K562 (cell line): Measurements from ENCODE around the gene POU3F1. TPM values are rescaled to one million over a fixed set of nuclear protein-coding genes. Genes with fewer than 3 reads are reported as not detected.

Source experiments
- ATAC-seq: fragments of 200-7000 bp; cut with Tn5 transposase; 3 replicates; pipeline ENCODE4 v1.9.1; 2020; ENCODE audit warnings: moderate library complexity
- BruUV-seq: library from RNA; stranded (reverse); fragments of 400-500 nt; replicated peaks from 2 replicates; lab custom pipeline; 2021; lab: Mats Ljungman, UMichigan
- CTCF ChIA-PET: fragments of 300-600 bp; formaldehyde crosslinking; extraction: SDS; loops from one replicate; lab custom pipeline; 2021; ENCODE audit warnings: low intra/inter-chr PET ratio; lab: Yijun Ruan, JAX
- POLR2A ChIA-PET: fragments of 300-600, 350-650 bp; sonication (Branson Sonifier 250); formaldehyde crosslinking; extraction: SDS; loops from one replicate; lab custom pipeline; 2021; ENCODE audit warnings: antibody characterized with exemption, inconsistent platforms; lab: Yijun Ruan, JAX
- DNase-seq, 4 experiments: peaks; one replicate each; pipeline versions ENCODE4 v3.0.0 to v3.0.0-alpha.2; 2011 to 2018; ENCODE audit warnings: low spot score in 3 of 4, mixed read lengths in 3 of 4; ENCODE audit errors: extremely low read depth in 1 of 4
- FAIRE-seq: peaks from 2 replicates; lab custom pipeline; 2011; peaks lifted over from hg19 to GRCh38; lab: Jason Lieb, UNC
- H2AFZ ChIP-seq: 2 replicates; pipeline ENCODE4 v1.6.0; 2011; ENCODE audit warnings: low read depth, low read length, control low read depth, inconsistent platforms
- H3K27ac ChIP-seq: fragments of 200-600 bp; 3 replicates; pipeline ENCODE4 v1.8.0; 2011; ENCODE audit warnings: low read depth, mild to moderate bottlenecking, control low read depth, inconsistent platforms, low read length, moderate library complexity, mixed read lengths; ENCODE audit errors: extremely low read depth
- H3K27me3 ChIP-seq, 2 experiments: fragments of 300-600 bp in 1 of 2; 2 replicates in 1 of 2; 3 replicates in 1 of 2; pipeline versions ENCODE4 v1.6.0 to v1.8.0; 2011; ENCODE audit warnings: inconsistent platforms in 2 of 2, low read length in 2 of 2, mild to moderate bottlenecking in 1 of 2, mixed read lengths in 1 of 2, moderate library complexity in 1 of 2; ENCODE audit not compliant: control insufficient read depth in 2 of 2, insufficient read depth in 2 of 2
- H3K36me3 ChIP-seq: fragments of 300-600 bp; 3 replicates; pipeline ENCODE4 v1.8.0; 2011; ENCODE audit warnings: mild to moderate bottlenecking, low read length, inconsistent platforms; ENCODE audit not compliant: control insufficient read depth, insufficient read depth
- H3K4me1 ChIP-seq, 2 experiments: fragments of 200-600 bp in 1 of 2; replicated peaks in 1 of 2; 2 replicates in 1 of 2; 3 replicates in 1 of 2; pipeline versions ENCODE4 v1.5.1 to v1.8.0; 2011; ENCODE audit warnings: inconsistent platforms in 2 of 2, low read length in 2 of 2, mild to moderate bottlenecking in 1 of 2, mixed read lengths in 1 of 2, moderate library complexity in 1 of 2; ENCODE audit not compliant: control insufficient read depth in 2 of 2, insufficient read depth in 2 of 2
- H3K4me2 ChIP-seq: 2 replicates; pipeline ENCODE4 v1.6.1; 2011; ENCODE audit warnings: low read length, control low read depth, inconsistent platforms, mixed read lengths; ENCODE audit not compliant: insufficient read depth
- H3K4me3 ChIP-seq: fragments of 200-600 bp; sonication (generic), shearing (Covaris generic); 2 replicates; pipeline ENCODE4 v1.5.1; 2016; ENCODE audit warnings: control low read depth, inconsistent platforms
- H3K79me2 ChIP-seq: fragments of 200-600 bp; 3 replicates; pipeline ENCODE4 v1.8.0; 2011; ENCODE audit warnings: low read length, inconsistent platforms; ENCODE audit not compliant: control insufficient read depth, insufficient read depth
- H3K9ac ChIP-seq, 2 experiments: 2 replicates each; pipeline versions ENCODE4 v1.6.0 to v1.6.1; 2011; ENCODE audit warnings: low read depth in 2 of 2, low read length in 2 of 2, control low read depth in 1 of 2, inconsistent platforms in 1 of 2, mild to moderate bottlenecking in 1 of 2, mixed read lengths in 1 of 2; ENCODE audit not compliant: insufficient read depth in 1 of 2
- H3K9me1 ChIP-seq: one replicate; pipeline ENCODE4 v1.6.0; 2011; ENCODE audit warnings: inconsistent platforms, mild to moderate bottlenecking, low read length, moderate library complexity; ENCODE audit not compliant: control insufficient read depth, insufficient read depth
- H3K9me3 ChIP-seq: replicated peaks from 2 replicates; pipeline ENCODE4 v1.5.1; 2011; ENCODE audit warnings: low read depth, low read length, inconsistent platforms; ENCODE audit not compliant: control insufficient read depth, insufficient read depth
- H4K20me1 ChIP-seq: replicated peaks from 2 replicates; pipeline ENCODE4 v1.6.1; 2011; ENCODE audit warnings: low read length, inconsistent platforms, mixed read lengths; ENCODE audit not compliant: control insufficient read depth, insufficient read depth
- FOXA3 ChIP-seq, 2 experiments: fragments of 450-650 bp in 1 of 2; sonication (generic) in 1 of 2; formaldehyde crosslinking; IDR thresholded peaks in 1 of 2; conservative IDR thresholded peaks in 1 of 2; 2 replicates each; pipeline versions ENCODE4 v1.4.0 to v1.8.0; 2020 to 2022; ENCODE audit warnings: mild to moderate bottlenecking in 2 of 2, missing genetic modification reagents in 1 of 2
- NFIC ChIP-seq: fragments of 450-650 bp; IDR thresholded peaks from 2 replicates; pipeline ENCODE4 v1.6.1; 2017; ENCODE audit warnings: mild to moderate bottlenecking, inconsistent platforms
- ZBTB11 ChIP-seq, 3 experiments: fragments of 200-800 bp in 1 of 3; fragments of 250-450 bp in 1 of 3; fragments of 450-650 bp in 1 of 3; sonication (Bioruptor Pico) in 1 of 3; sonication (Bioruptor generic) in 1 of 3; formaldehyde crosslinking in 1 of 3; IDR thresholded peaks; 2 replicates each; pipeline versions ENCODE4 v1.6.1 to v1.8.0; 2016 to 2022; ENCODE audit warnings: mild to moderate bottlenecking in 2 of 3, missing genetic modification characterization in 2 of 3, missing compliant biosample characterization in 1 of 3, moderate library complexity in 1 of 3
- ZFP1 ChIP-seq: fragments of 450-650 bp; formaldehyde crosslinking; IDR thresholded peaks from 2 replicates; pipeline ENCODE4 v1.4.0; 2020; ENCODE audit warnings: mild to moderate bottlenecking, mixed read lengths
- ZNF77 ChIP-seq: fragments of 250-450 bp; sonication (Bioruptor Pico); IDR thresholded peaks from 2 replicates; pipeline ENCODE4 v1.5.0; 2020
- WGBS: fragments of 100-300 bp; shearing (Covaris generic); methylation state at CpG from one replicate; pipeline ENCODE4 v1.1.6; 2016; ENCODE audit warnings: low coverage, mixed read lengths; ENCODE audit not compliant: insufficient coverage; ENCODE audit errors: missing lambda C conversion rate; 5-methylcytosine and 5-hydroxymethylcytosine counted together
- in situ Hi-C: fragments of 300-500 bp; cut with MboI; formaldehyde crosslinking; loops from 4 replicates; pipeline ENCODE4 v1.15.0; 2018; ENCODE audit warnings: inconsistent platforms, mixed read lengths
- intact Hi-C: fragments of 100-400 bp; cut with micrococcal nuclease; formaldehyde crosslinking; loops from 2 replicates; pipeline ENCODE4 v1.14.2; 2022
- polyA plus RNA-seq, 8 experiments: library from polyadenylated mRNA; depleted of rRNA in 4 of 8; stranded (reverse) in 5 of 8; unstranded in 3 of 8; fragments of >200 nt; fragmentation: Nextera tagmentation in 2 of 8; fragmentation: Illumina TruSeq in 1 of 8; extraction: Ambion mirVana in 2 of 8; extraction: Trizol in 1 of 8; gene quantifications; 2 replicates each; pipeline versions ENCODE4 v1.2.1 to v1.2.3, GENCODE V29; 2011 to 2014; ENCODE audit warnings: inconsistent platforms in 1 of 8, missing spikeins in 1 of 8
- total RNA-seq, 7 experiments: library from RNA; depleted of rRNA in 6 of 7; stranded (reverse); fragments of >200 nt in 6 of 7; fragmentation: Illumina TruSeq in 2 of 7; extraction: Trizol in 2 of 7; gene quantifications; 2 replicates each; pipeline versions ENCODE4 v1.2.1 to v1.2.3, GENCODE V29; 2011 to 2021; ENCODE audit warnings: low replicate concordance in 1 of 7

Gene POU3F1
- total and polyA plus RNA-seq, 9 of the 15 experiments (the other 6 are each of a cell fraction or from before 2014, with no cell fraction given), result 0.09 TPM; not detected in 8

GRCh38 chr1:38059635-38060250, 13.2 kb upstream of the POU3F1 start (continued):
- TF ChIP-seq ZBTB11 (CRISPR knock-in tag; IDR thresholded peaks at IDR 0.05) (no peak), ZNF77 (CRISPR knock-in tag) (no peak), ZFP1 (no peak)

DNA sequence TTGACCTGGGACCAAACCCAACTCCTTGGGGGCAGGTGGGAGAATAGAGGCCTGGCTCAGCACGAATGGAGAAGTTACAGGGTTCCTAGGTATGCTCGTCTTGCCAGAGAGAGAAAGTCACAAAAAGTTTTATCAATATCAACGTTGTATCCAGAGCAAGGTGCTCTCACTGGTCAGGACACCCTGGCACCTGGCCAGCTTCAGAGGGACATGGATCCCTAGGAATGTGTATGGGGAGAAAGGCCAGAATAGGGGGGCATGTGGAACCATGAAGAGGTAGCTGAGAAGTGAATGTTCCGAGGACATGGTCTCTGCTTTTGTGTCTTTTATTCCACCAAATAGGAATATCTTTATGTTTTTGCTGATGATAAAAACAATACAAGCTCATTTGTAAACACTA, 9.4 kb upstream of the POU3F1 start:
- peak; percentile 78 for TF ChIP-seq NFIC
- no peak for TF ChIP-seq FOXA3 (CRISPR knock-in tag; conservative IDR thresholded peaks at IDR 0.05 in 1 of 2, IDR thresholded peaks at IDR 0.05 in 1 of 2)
- Histone ChIP-seq H2AFZ (no peak overlapping the region), H3K27me3 (peaks cover 5 to 20% of the 10 kb centered on the region in 2 experiments; a peak in 3 of 5 replicates), H3K36me3 (no peaks in the 10 kb centered on the region), H3K4me2 (no peak overlapping the region), H3K27ac (no peak overlapping the region), H3K9ac (no peak overlapping the region), H3K79me2 (no peaks in the 10 kb centered on the region), H3K4me3 (no peak overlapping the region), H3K9me3 (no peaks in the 10 kb centered on the region), H3K9me1 (no peaks in the 10 kb centered on the region), H4K20me1 (peaks cover 8% of the 10 kb centered on the region), H3K4me1 (peaks cover 8 to 11% of the 10 kb centered on the region in 2 experiments; a peak in 4 of 5 replicates)
- DNase-seq (no peak), ATAC-seq (no peak), FAIRE-seq (no peak)
- POLR2A ChIA-PET, result interaction anchor here (0.6 to 1.1 kb wide), 3 partner anchors 8 to 67 kb away, joined by 3 read pairs; no protein-coding TSS in a partner anchor
- in situ Hi-C loops (no loop called here), intact Hi-C loops (no loop called here)
- CTCF ChIA-PET, result no interaction called here
- BruUV-seq, result no TSS peak
- WGBS, result 0% methylated on average over 4 of the region's 4 CpGs
